ENCODE results near the gene PPRC1.
"Not testable (repeated sequence)": the region's sequence is repeated elsewhere in the genome, so short reads cannot be mapped to it uniquely, and the experiment has no call there.

The PPRC1 gene

DNA sequence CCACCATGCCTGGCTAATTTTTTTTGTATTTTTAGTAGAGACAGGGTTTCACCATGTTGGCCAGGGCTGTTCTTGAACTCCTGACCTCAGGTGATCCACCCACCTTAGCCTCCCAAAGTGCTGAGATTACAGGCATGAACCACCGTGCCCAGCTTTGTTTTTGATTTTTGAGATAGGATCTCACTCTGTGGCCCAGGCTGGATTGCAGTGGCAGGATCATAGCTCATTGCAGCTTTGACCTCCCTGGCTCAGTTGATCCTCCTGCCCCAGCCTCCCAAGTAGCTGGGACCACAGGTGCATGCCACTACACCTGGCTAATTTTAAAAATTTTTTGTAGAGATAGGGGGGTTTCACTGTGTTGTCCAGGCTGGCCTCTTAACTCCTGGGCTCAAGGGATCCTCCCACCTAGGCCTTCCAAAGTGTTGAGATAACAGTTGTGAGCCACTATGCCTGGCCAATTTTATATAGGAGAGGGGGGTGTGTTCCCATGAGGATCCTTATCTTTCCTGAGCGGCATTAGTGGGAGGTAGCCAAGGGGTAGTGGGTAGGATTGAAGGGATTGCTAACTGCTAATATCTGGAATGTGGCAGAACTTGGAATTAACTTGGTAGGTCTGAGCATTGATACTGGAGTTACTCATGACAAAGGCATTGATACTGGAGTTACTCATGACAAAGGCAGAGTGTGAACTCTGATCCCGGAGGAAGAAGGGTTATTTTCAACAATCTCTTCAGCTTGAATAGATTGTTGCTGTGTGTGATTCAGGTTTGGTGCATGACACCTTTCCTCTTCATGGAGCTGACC, 18.3 kb downstream of the PPRC1 start:
- DNase-seq (ENCODE audit: low read depth, low spot score), result no peak

GRCh38 chr10:102151774-102152544, 19.1 kb downstream of the PPRC1 start, which contains the start of gene NOLC1:
Gene NOLC1 (plus strand): TSS chr10:102152389. CDS start chr10:102152411, 22 bp downstream.
- DNase-seq (ENCODE audit: low read depth, low spot score), result peak; percentile 99

GRCh38 chr10:102152545-102152890, 19.7 kb downstream of the PPRC1 start:
- DNase-seq (ENCODE audit: low read depth, low spot score), result peak; percentile 23

- DNase-seq (ENCODE audit: low read depth, low spot score), result no peak
Measured at GRCh38 chr10:102153093-102153620, 20.3 kb downstream of the PPRC1 start.

- no peak for DNase-seq (ENCODE audit: low read depth, low spot score)
Measured at GRCh38 chr10:102154466-102155116, 21.8 kb downstream of the PPRC1 start.

DNA sequence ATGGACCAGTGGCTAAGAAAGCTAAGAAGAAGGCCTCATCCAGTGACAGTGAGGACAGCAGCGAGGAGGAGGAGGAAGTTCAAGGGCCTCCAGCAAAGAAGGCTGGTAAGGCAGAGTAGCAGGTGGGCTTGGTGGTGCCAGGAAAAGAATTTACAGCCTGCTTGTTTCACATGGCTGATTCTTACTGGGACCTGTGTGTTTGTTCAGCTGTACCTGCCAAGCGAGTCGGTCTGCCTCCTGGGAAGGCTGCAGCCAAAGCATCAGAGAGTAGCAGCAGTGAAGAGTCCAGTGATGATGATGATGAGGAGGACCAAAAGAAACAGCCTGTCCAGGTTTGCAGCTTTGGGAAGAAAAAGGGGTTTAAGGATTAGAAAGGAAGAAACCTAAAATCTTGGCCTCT, 24.4 kb downstream of the PPRC1 start:
- no peak for DNase-seq (ENCODE audit: low read depth, low spot score)

GRCh38 chr10:102159051-102159597, 26.3 kb downstream of the PPRC1 start:
- no peak for DNase-seq (ENCODE audit: low read depth, low spot score)

DNA sequence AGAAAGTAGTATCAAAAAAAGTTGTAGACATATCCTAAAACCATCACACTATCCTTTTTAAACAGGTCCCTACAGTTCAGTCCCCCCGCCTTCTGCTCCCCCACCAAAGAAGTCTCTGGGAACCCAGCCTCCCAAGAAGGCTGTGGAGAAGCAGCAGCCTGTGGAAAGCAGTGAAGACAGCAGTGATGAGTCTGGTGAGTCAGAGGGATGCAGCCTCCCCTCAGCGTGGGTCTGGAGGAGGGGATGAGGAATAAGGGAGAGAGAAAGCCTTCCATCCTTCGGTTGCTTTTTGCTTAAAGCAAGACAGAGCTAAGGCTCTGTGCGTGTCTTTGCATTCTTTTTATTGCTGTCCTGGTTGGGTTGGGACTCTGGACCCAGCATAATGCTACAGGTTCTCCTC, 27.0 kb downstream of the PPRC1 start:
- no peak for DNase-seq (ENCODE audit: low read depth, low spot score)

DNA sequence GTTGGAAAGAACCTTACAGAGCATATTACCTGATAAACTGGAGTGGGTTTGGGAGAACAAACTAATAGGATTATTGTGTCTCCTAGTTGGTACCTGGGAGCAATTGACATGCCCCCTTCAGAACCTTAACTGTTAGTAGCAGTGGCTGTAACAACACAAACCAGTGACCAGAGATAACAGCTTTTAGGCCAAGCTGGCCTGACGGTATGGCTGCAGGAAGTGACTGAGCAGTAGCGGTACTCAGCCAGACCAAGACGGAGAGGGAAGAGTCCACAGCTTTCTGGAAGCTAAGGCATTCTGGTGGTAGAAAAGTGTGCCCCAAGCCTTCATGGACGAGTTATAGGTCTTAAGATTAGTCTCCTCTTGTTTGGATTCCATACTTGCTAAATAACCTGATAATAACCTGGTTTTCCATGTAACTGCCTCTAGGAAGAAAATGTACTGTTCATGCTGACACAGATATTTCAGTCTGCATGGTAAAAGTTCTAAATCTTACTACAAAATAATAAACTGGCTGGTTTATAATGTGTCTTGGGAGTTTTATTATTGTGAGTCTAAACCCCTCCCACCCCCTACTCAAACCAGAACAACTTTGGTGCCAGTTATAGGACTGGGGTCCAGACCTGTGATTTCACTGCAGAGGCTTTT, 30.6 kb downstream of the PPRC1 start:
- DNase-seq (ENCODE audit: low read depth, low spot score), result no peak

DNA sequence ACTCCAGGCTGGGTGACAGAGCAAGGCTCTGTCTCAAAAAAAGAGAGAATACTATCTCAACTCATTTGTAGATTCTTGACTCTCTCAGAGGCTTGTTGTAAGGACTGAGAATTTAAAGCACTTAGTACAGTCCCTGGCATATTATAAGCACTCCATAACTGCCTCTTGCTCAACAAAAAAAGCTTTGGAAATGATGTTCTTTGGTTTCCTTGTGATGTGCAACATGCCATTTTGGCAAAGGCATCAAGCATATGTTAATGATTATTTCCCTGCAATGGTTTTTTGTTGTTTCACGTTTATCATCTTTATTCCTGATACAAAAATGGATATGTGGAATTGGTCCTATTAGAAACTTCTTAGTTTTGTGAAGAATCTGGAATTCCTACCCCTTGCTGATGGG, 35.0 kb downstream of the PPRC1 start:
- no peak for DNase-seq (ENCODE audit: low read depth, low spot score)

GRCh38 chr10:102170602-102171001, 37.8 kb downstream of the PPRC1 start:
- DNase-seq (ENCODE audit: low read depth, low spot score), result no peak

GRCh38 chr10:102172288-102172687, 39.4 kb downstream of the PPRC1 start:
- DNase-seq (ENCODE audit: low read depth, low spot score), result no peak

DNA sequence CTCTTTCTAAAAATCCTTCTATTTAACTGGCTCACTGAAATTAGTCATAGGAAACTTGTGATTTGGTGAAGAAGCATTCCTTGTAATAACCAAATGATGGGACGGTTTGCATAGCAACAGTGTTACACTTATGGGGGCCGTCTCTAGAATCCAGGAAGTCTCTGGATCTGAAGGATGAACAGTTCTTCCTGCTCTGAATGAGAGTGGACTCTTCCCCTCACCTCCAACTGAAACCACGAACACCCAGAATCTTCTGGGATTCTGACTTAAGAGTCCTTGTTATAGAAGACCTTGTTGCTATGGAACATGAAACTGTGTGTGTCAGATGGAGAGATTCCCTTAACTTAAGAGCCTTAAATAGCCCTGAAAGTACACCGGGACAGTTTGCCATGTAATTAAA, 42.6 kb downstream of the PPRC1 start:
- no peak for DNase-seq (ENCODE audit: low read depth, low spot score)

DNA sequence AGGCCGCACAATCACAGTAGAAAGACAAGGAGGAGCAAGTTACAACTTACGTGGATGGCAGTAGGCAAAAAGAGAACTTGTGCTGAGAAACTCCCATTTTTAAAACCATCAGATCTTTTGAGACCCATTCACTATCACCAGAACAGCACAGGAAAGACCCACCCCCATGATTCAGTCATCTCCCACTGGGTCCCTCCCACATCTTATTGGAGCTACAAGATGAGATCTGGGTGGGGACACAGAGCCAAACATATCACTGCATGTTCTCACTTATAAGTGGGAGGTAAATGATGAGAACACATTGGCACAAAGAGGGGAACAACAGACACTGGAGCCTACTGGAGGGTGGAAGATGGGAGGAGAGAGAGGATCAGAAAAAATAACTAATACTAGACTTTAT, 51.8 kb downstream of the PPRC1 start:
- DNase-seq (ENCODE audit: low read depth, low spot score), result no peak

GRCh38 chr10:102185272-102185671, 52.4 kb downstream of the PPRC1 start:
- DNase-seq (ENCODE audit: low read depth, low spot score), result no peak

GRCh38 chr10:102185811-102186527, 53.1 kb downstream of the PPRC1 start:
- no peak for DNase-seq (ENCODE audit: low read depth, low spot score)

- DNase-seq (ENCODE audit: low read depth, low spot score), result no peak
Measured at GRCh38 chr10:102188298-102188940, 55.6 kb downstream of the PPRC1 start.

- DNase-seq (ENCODE audit: low read depth, low spot score), result not testable (repeated sequence)
Measured at GRCh38 chr10:102188941-102189898, 56.4 kb downstream of the PPRC1 start.

- no peak for DNase-seq (ENCODE audit: low read depth, low spot score)
Measured at GRCh38 chr10:102191956-102192355, 59.1 kb downstream of the PPRC1 start.

Measured in activated naive CD8-positive, alpha-beta T cell treated with anti-CD3 and anti-CD28 coated beads, Interleukin-2, amount 50 U/mL, for 16 hours (primary cell).